Tibial nerve (tissue), 4 donors: ENCODE data around the gene ACP4. TPM values are rescaled to one million over a fixed set of nuclear protein-coding genes. Genes with fewer than 3 reads are reported as not detected.

Experiments used
- DNase-seq, 2 donors: peaks; one replicate each; pipeline ENCODE4 v3.0.0-alpha.2; 2019; ENCODE audit warnings: low spot score in 2 of 2
- H3K27ac ChIP-seq, 4 donors: fragments of 200-600 bp; sonication (generic) in 3 of 4; one replicate each; pipeline ENCODE4 v1.5.1; 2017 to 2019; ENCODE audit warnings: mild to moderate bottlenecking in 1 of 4
- H3K27me3 ChIP-seq, 2 donors: fragments of 200-600 bp; sonication (generic) in 1 of 2; one replicate each; pipeline versions ENCODE4 v1.5.1 to v1.6.0; 2017 to 2019
- H3K36me3 ChIP-seq, 3 donors: fragments of 200-600 bp; sonication (generic); one replicate each; pipeline ENCODE4 v1.5.1; 2018 to 2019
- H3K4me1 ChIP-seq, 4 donors: fragments of 200-600 bp; sonication (generic) in 3 of 4; one replicate each; pipeline ENCODE4 v1.5.1; 2017 to 2019
- H3K4me3 ChIP-seq, 4 donors: fragments of 200-600 bp; sonication (generic) in 3 of 4; one replicate each; pipeline ENCODE4 v1.5.1; 2017 to 2019; ENCODE audit warnings: mild to moderate bottlenecking in 1 of 4, moderate library complexity in 1 of 4
- H3K9me3 ChIP-seq, 4 donors: fragments of 200-600 bp; sonication (generic) in 3 of 4; one replicate each; pipeline ENCODE4 v1.5.1; 2017 to 2019
- EP300 ChIP-seq, 2 donors: sonication (generic); formaldehyde crosslinking; IDR thresholded peaks; one replicate each; pipeline ENCODE4 v1.6.1; 2017; ENCODE audit warnings: antibody characterized with exemption in 2 of 2, mild to moderate bottlenecking in 1 of 2
- POLR2A ChIP-seq, 2 donors: fragments of 450-650 bp; IDR thresholded peaks; one replicate each; pipeline ENCODE4 v1.6.1; 2017; ENCODE audit warnings: antibody characterized with exemption in 2 of 2, mild to moderate bottlenecking in 2 of 2, moderate library complexity in 2 of 2
- WGBS, 2 donors: methylation state at CpG; one replicate each; pipeline ENCODE4 v1.1.5; 2018; 5-methylcytosine and 5-hydroxymethylcytosine counted together
- small RNA-seq: library from RNA; depleted of rRNA; stranded (forward); fragments of <200 nt; gene quantifications from one replicate; pipeline ENCODE3, GENCODE V24; 2016
- total RNA-seq, 4 donors: library from RNA; depleted of rRNA; stranded (reverse); fragments of >200 nt; gene quantifications; one replicate each; pipeline ENCODE4 v1.1.0, GENCODE V29; 2016
- TF ChIP-seq, protein P1 (sequence below), 5 experiments: fragments of 200-600 bp in 3 of 5; fragments of 450-650 bp in 2 of 5; sonication (generic) in 3 of 5; IDR thresholded peaks; one replicate each; pipeline ENCODE4 v1.5.1; 2016 to 2019; ENCODE audit warnings: antibody characterized with exemption in 5 of 5, mild to moderate bottlenecking in 3 of 5, moderate library complexity in 2 of 5

ACP4 gene
- total RNA-seq, 4 donors from 2014 or later = not detected

DNA sequence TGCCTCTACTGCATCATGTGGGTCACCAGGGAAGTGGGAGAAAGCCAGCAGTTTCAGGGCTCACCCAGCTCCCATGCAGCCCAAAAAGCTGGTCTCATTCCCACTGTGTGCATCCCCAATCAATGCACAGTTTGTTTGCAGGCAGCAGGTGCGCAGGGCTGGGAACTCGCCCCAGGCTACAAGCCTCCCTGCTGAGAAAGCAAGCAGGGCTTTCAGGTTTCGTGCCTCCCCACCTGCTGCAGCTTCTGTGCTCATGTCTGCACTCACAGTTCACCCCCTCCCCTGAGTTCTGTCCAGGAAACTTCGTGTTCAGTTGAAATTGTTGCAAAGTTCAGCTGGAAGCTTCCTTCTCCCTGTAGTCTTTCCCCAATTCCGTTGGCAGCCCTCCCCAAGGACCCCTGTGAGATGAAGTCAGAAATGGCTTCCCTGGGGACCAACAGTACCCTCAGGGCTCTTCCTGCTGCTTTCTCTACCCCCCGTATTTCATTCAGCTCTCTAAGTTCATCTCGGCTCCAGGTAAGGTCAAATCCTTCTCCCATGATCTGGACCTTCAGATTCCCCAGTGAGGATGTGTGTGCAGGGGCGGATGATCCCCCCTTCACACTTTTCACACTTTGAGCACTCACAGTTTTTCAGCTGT lies 54.2 kb downstream of the ACP4 start:
- no peak for DNase-seq
- H3K27ac ChIP-seq = no peak overlapping the region
- 55 to 62% methylated on average over 8 of the region's 8 CpGs for WGBS, 2 donors
- peaks cover 0 to under 1% of the 10 kb centered on the region in 2 donors for H3K27me3 ChIP-seq
- H3K4me3 ChIP-seq = no peak overlapping the region
- H3K36me3 ChIP-seq = no peaks in the 10 kb centered on the region
- H3K9me3 ChIP-seq = peaks cover 0 to 46% (median 0%) of the 10 kb centered on the region in 4 donors
- TF ChIP-seq EP300 (IDR thresholded peaks at IDR 0.05) = no peak
- TF ChIP-seq, protein P1, sequence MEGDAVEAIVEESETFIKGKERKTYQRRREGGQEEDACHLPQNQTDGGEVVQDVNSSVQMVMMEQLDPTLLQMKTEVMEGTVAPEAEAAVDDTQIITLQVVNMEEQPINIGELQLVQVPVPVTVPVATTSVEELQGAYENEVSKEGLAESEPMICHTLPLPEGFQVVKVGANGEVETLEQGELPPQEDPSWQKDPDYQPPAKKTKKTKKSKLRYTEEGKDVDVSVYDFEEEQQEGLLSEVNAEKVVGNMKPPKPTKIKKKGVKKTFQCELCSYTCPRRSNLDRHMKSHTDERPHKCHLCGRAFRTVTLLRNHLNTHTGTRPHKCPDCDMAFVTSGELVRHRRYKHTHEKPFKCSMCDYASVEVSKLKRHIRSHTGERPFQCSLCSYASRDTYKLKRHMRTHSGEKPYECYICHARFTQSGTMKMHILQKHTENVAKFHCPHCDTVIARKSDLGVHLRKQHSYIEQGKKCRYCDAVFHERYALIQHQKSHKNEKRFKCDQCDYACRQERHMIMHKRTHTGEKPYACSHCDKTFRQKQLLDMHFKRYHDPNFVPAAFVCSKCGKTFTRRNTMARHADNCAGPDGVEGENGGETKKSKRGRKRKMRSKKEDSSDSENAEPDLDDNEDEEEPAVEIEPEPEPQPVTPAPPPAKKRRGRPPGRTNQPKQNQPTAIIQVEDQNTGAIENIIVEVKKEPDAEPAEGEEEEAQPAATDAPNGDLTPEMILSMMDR (IDR thresholded peaks at IDR 0.05) = no peak
- no peak for TF ChIP-seq POLR2A (IDR thresholded peaks at IDR 0.05)
- H3K4me1 ChIP-seq = no peaks in the 10 kb centered on the region

Small RNA genes within 50 kb of the gene (small RNA-seq; reads per million reads assigned to genes)
- gene SNORD88A (130 reads per million, percentile 96 among the genes with 10 or more reads in this experiment), gene SNORD88B (not detected), gene SNORD88C (not detected)

Other genes with a start within 250 kb of the ACP4 start
- 1 to 10 TPM; 1.0 to 3.7 (median 2.8) TPM for gene LRRC4B, start 222.0 kb upstream of the ACP4 start, total RNA-seq
- not detected for gene SYT3, start 150.5 kb upstream of the ACP4 start, total RNA-seq
- gene C19orf81, start 141.0 kb upstream of the ACP4 start, total RNA-seq = not detected
- gene SHANK1, start 70.6 kb upstream of the ACP4 start, total RNA-seq = 1 to 10 TPM in 1 of 4 donors, under 1 TPM in 2, not detected in 1; 0.21 to 3.3 (median 0.30) TPM
- gene CLEC11A, start 67.1 kb upstream of the ACP4 start, total RNA-seq = 10 to 100 TPM; 13.3 to 53.1 (median 25.9) TPM
- gene GPR32, start 20.0 kb upstream of the ACP4 start, total RNA-seq = not detected
- 1 to 10 TPM in 2 of 4 donors, under 1 TPM in 1, not detected in 1; 0.78 to 1.8 (median 1.5) TPM for gene KLK1, start 33.4 kb downstream of the ACP4 start, total RNA-seq
- not detected for gene KLK15, start 43.2 kb downstream of the ACP4 start, total RNA-seq
- gene KLK3, start 64.5 kb downstream of the ACP4 start, total RNA-seq = not detected
- not detected for gene KLK2, start 83.0 kb downstream of the ACP4 start, total RNA-seq
- 1 to 10 TPM in 1 of 4 donors, under 1 TPM in 1, not detected in 2; 0.59 to 1.2 TPM for gene KLK4, start 121.0 kb downstream of the ACP4 start, total RNA-seq
- gene KLK5, start 162.6 kb downstream of the ACP4 start, total RNA-seq = not detected
- gene KLK6, start 179.2 kb downstream of the ACP4 start, total RNA-seq = 1 to 10 TPM in 3 of 4 donors, not detected in 1; 2.1 to 5.9 (median 2.5) TPM
- 1 to 10 TPM in 3 of 4 donors, under 1 TPM in 1; 0.90 to 7.6 (median 4.6) TPM for gene KLK7, start 193.5 kb downstream of the ACP4 start, total RNA-seq
- 1 to 10 TPM in 3 of 4 donors, not detected in 1; 1.6 to 2.2 (median 1.9) TPM for gene KLK8, start 211.2 kb downstream of the ACP4 start, total RNA-seq
- 1 to 10 TPM in 2 of 4 donors, under 1 TPM in 1, not detected in 1; 0.22 to 3.1 (median 1.4) TPM for gene KLK10, start 229.3 kb downstream of the ACP4 start, total RNA-seq
- 1 to 10 TPM in 1 of 4 donors, not detected in 3; 1.3 TPM for gene KLK11, start 236.2 kb downstream of the ACP4 start, total RNA-seq
- gene KLK12, start 244.6 kb downstream of the ACP4 start, total RNA-seq = not detected